GM12872 (cell line): ENCODE measurements around the gene PLD6.

Experiments used
- TF ChIP-seq, protein P1 (sequence below): IDR thresholded peaks from 3 replicates; pipeline ENCODE4 v1.5.1; 2011; ENCODE audit warnings: low read depth, mild to moderate bottlenecking, low read length, moderate library complexity; ENCODE audit not compliant: insufficient read depth

The PLD6 gene

DNA sequence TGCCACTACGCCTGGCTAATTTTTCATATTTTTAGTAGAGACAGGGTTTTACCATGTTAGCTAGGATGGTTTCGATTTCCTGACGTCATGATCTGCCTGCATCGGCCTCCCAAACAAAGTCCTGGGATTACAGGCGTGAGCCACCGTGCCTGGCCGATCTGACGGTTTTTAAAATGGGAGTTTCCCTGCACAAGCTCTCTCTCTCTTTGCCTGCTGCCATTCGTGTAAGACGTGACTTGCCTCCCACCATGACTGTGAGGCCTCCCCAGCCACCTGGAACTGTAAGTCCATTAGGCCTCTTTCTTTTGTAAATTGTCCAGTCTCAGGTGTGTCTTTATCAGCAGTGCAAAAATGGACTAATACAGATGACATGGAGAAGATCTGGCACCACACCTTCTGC lies 35.5 kb upstream of the PLD6 start:
- TF ChIP-seq, protein P1, sequence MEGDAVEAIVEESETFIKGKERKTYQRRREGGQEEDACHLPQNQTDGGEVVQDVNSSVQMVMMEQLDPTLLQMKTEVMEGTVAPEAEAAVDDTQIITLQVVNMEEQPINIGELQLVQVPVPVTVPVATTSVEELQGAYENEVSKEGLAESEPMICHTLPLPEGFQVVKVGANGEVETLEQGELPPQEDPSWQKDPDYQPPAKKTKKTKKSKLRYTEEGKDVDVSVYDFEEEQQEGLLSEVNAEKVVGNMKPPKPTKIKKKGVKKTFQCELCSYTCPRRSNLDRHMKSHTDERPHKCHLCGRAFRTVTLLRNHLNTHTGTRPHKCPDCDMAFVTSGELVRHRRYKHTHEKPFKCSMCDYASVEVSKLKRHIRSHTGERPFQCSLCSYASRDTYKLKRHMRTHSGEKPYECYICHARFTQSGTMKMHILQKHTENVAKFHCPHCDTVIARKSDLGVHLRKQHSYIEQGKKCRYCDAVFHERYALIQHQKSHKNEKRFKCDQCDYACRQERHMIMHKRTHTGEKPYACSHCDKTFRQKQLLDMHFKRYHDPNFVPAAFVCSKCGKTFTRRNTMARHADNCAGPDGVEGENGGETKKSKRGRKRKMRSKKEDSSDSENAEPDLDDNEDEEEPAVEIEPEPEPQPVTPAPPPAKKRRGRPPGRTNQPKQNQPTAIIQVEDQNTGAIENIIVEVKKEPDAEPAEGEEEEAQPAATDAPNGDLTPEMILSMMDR, result no peak

DNA sequence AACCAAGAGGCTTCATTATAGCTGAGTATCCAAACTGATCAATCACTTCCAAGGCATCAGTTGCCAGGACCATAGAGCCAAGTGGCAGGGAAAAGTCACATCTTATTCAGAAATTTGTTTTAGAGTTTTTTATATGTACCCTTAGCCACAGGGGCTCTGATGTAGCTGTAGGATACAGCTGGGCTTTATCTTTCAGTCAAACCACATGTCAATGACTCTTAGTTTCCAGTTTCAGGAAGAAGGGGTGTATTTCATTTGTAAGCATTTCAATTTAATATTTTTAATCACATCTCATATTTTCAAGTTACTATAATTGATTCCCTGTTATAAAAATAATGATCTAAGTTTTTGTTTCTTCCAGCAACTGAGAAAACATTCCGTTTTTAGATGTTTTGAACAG lies 33.7 kb upstream of the PLD6 start:
- TF ChIP-seq, protein P1, result no peak

DNA sequence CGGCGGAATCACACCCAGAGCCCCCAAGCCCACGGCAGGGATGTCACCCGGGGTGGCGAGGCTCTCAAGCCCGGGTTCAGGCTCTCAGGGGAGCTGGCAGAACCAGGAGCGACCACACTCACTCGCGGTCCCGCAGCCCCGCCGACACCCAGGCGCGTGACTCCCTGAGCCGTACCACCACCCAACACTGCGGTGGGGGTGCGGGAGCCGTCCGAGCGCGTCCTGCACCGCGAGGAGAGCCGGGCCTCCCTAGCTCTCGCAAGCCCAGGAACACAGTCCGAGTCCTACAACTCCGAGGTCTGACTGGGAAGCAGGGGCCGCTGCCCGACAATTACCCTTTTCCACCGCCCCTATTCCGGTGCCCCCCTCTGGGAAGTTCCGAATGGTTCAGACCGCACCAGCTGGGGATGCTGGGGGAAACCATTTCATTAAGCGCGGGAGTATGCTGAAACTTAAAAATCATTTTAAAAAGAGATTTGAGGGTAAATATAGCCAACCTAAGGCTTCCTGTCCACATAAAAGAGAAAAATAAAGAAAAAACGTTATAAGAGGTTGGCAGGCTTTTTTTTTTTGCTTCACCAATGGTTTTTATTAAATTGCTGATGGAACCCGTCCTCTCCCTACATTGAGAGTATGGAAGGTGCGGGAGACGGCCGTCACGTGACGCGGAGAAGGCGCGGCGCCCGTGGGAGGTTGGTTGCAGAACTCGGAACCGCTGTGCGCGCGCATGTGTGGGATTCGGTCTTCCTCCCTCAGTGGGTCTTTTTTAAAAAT lies 31.1 kb upstream of the PLD6 start, which contains the start of gene FLCN:
TSS of gene FLCN (minus strand) at position 143 of the 774 bp plus-strand sequence. CDS start 9,031 bp downstream, outside the sequence.
- TF ChIP-seq, protein P1, result no peak

DNA sequence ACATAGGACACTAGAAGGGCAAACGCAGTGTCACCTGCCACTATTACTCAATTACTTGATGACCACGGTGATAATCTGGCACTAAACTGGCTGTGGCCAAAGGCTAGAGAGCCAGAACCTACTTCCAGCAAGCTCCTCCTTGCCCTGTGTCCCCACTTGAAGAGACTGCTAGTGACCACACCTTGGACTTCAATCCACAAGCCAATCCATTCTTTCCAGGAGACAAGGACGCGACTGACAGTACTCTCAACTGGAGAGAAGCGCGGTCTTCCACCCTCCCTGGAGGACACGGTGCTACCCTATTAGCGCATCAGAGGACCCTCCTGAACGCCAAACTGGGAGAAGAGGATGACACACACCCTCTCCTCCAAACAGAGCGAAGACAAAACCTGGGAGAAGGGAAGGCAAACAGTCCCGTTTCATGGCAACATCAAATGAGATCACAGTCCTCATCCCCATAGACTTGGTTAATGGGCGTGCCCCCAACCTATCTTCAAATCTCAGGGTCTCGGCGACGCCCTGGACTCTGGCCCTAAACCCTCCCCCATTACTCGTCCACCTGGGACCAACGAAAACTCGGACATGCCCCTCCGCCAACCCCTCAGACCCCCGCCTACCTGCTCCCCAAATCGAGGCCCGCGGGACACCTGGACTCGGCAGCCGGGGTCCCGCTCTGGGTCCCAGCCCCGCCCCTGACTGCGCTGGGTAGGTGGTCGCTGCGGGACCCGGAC lies 30.3 kb upstream of the PLD6 start:
- TF ChIP-seq, protein P1, result no peak

DNA sequence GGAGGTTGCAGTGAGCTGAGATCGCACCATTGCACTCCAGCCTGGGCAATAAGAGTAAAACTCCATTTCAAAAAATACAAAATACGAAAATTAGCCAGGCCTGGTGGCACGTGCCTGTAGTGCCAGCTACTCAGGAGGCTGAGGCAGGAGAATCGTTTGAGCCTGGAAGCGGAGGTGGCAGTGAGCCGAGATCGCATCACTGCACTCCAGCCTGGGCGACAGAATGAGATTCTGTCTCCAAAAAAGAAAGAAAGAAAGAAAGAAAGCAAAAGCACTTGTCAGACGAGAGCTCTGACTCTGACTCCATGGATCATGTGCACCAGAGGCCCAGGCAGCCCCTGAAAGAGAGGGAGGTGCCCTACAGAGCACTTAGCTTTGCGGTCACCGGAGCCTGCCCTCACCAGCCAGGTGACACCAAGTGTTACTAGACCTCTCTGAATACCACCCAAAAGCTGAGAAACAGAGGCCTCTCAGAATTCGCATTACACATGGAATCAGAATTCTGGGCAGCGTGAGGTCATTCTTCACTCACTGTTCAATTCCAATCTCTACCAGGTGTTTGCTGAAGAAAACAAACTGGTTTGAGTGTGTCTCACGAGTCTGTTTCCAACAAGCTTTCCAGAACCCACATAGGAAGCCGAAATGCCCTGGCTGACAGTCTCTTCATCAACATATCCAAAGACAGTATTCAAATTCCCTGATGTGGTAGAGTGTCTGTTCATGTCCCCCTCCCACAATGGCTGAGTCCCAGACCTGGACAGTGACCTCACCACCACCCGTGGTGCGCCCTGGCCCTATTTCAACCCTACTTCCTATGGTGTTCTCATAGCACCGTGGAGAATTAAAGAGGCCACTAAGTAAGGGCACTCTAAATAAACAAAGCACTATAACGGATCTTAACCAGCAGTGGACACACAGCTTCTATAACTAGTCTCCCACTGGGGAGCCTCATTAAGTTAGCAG lies 29.4 kb upstream of the PLD6 start:
- TF ChIP-seq, protein P1, result no peak

DNA sequence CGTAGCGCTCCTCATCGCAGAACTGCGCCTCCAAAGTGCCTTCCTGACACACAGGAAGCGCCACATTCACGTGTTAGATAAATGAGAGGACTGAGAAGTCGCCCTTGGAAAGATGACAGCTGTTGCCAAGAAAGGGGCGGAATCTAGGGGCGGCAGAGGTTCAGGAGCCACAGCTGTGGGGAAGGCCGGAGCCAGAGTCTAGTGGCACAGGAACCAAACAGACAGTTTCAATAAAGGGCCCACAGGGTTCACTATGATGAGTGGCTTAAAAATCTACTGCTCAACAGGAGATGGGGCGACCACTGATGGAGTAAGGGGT lies 26.1 kb upstream of the PLD6 start:
- TF ChIP-seq, protein P1, result no peak
